Fibroblast of lung (primary cell): ENCODE measurements around the gene TNFSF13. TPM values are rescaled to one million over a fixed set of nuclear protein-coding genes. Genes with fewer than 3 reads are reported as not detected.

ENCODE experiments used
- DNase-seq, 2 donors: peaks; one replicate each; pipeline versions ENCODE4 v3.0.0 to v3.0.0-alpha.2; 2010; ENCODE audit warnings: low read depth in 2 of 2
- H2AFZ ChIP-seq: 2 replicates; pipeline ENCODE4 v1.5.1; 2012; ENCODE audit warnings: low read length, control low read depth, inconsistent platforms
- H3K27ac ChIP-seq: 2 replicates; pipeline ENCODE4 v1.5.1; 2011; ENCODE audit warnings: low read length, control low read depth; ENCODE audit not compliant: insufficient read depth
- H3K27me3 ChIP-seq: 2 replicates; pipeline ENCODE4 v1.5.1; 2011; ENCODE audit warnings: mild to moderate bottlenecking, low read length; ENCODE audit not compliant: control insufficient read depth, insufficient read depth
- H3K36me3 ChIP-seq: 2 replicates; pipeline ENCODE4 v1.5.1; 2011; ENCODE audit warnings: low read length; ENCODE audit not compliant: control insufficient read depth, insufficient read depth
- H3K4me1 ChIP-seq: 2 replicates; pipeline ENCODE4 v1.5.1; 2011; ENCODE audit warnings: low read length; ENCODE audit not compliant: control insufficient read depth, insufficient read depth; ENCODE audit errors: extremely low read depth
- H3K4me2 ChIP-seq: 2 replicates; pipeline ENCODE4 v1.5.1; 2011; ENCODE audit warnings: low read length, control low read depth; ENCODE audit not compliant: insufficient read depth; ENCODE audit errors: extremely low read depth
- H3K4me3 ChIP-seq, 4 experiments: fragments of 200-600 bp in 1 of 4; sonication (generic) in 1 of 4; replicated peaks in 1 of 4; 2 replicates each; pipeline ENCODE4 v1.5.1; 2011 to 2016; ENCODE audit warnings: low read length in 4 of 4, low read depth in 3 of 4, mild to moderate bottlenecking in 3 of 4, control low read depth in 2 of 4, inconsistent platforms in 1 of 4, mixed read lengths in 1 of 4; ENCODE audit not compliant: insufficient read depth in 1 of 4; ENCODE audit errors: control extremely low read depth in 1 of 4
- H3K79me2 ChIP-seq: 2 replicates; pipeline ENCODE4 v1.5.1; 2012; ENCODE audit warnings: mild to moderate bottlenecking, low read length, inconsistent platforms; ENCODE audit not compliant: control insufficient read depth, insufficient read depth
- H3K9ac ChIP-seq: 2 replicates; pipeline ENCODE4 v1.5.1; 2011; ENCODE audit warnings: mild to moderate bottlenecking, low read length, control low read depth; ENCODE audit not compliant: insufficient read depth
- H3K9me3 ChIP-seq: 2 replicates; pipeline ENCODE4 v1.5.1; 2012; ENCODE audit warnings: low read depth, low read length; ENCODE audit not compliant: control insufficient read depth, insufficient read depth
- H4K20me1 ChIP-seq: 2 replicates; pipeline ENCODE4 v1.5.1; 2011; ENCODE audit warnings: low read length; ENCODE audit not compliant: control insufficient read depth, insufficient read depth; ENCODE audit errors: extremely low read depth
- EZH2 ChIP-seq: IDR thresholded peaks from 2 replicates; pipeline ENCODE4 v1.5.1; 2012; ENCODE audit warnings: low read length, control low read depth, mild to moderate bottlenecking; ENCODE audit errors: missing control alignments
- polyA plus RNA-seq, 2 donors: library from polyadenylated mRNA; depleted of rRNA in 1 of 2; stranded (reverse) in 1 of 2; unstranded in 1 of 2; fragments of >200 nt; gene quantifications; 2 replicates each; pipeline ENCODE4 v1.2.1, GENCODE V29; 2011 to 2012; ENCODE audit warnings: missing spikeins in 1 of 2
- total RNA-seq: library from RNA; depleted of rRNA; stranded (reverse); fragments of >200 nt; gene quantifications from 2 replicates; pipeline ENCODE4 v1.2.1, GENCODE V29; 2014
- TF ChIP-seq, protein P1 (sequence below), 2 donors: IDR thresholded peaks in 1 of 2; conservative IDR thresholded peaks in 1 of 2; 1 replicate in 1 of 2; 2 replicates in 1 of 2; pipeline ENCODE4 v1.5.1; 2011 to 2012; ENCODE audit warnings: low read length in 2 of 2, control low read depth in 1 of 2, inconsistent platforms in 1 of 2, low read depth in 1 of 2, mild to moderate bottlenecking in 1 of 2

TNFSF13 gene
- total and polyA plus RNA-seq, 2 donors (not counting 1 experiment from before 2014, with no cell fraction given): 2.0 to 2.5 TPM

- H3K79me2 ChIP-seq: peaks cover 33% of the 10 kb centered on the region
- H3K27me3 ChIP-seq: no peaks in the 10 kb centered on the region
- H3K4me1 ChIP-seq: peaks cover 21% of the 10 kb centered on the region
- no peak overlapping the region for H2AFZ ChIP-seq
- H3K4me3 ChIP-seq: peak overlapping the region in 2 of 4 experiments; percentile 82 to 87
- no peak overlapping the region for H3K27ac ChIP-seq
- no peaks in the 10 kb centered on the region for H4K20me1 ChIP-seq
- H3K4me2 ChIP-seq: peak overlapping the region; percentile 95
- peaks cover 17% of the 10 kb centered on the region for H3K36me3 ChIP-seq
- peak; percentile 50 to 62 for DNase-seq
- H3K9ac ChIP-seq: no peak overlapping the region
- TF ChIP-seq, protein P1, sequence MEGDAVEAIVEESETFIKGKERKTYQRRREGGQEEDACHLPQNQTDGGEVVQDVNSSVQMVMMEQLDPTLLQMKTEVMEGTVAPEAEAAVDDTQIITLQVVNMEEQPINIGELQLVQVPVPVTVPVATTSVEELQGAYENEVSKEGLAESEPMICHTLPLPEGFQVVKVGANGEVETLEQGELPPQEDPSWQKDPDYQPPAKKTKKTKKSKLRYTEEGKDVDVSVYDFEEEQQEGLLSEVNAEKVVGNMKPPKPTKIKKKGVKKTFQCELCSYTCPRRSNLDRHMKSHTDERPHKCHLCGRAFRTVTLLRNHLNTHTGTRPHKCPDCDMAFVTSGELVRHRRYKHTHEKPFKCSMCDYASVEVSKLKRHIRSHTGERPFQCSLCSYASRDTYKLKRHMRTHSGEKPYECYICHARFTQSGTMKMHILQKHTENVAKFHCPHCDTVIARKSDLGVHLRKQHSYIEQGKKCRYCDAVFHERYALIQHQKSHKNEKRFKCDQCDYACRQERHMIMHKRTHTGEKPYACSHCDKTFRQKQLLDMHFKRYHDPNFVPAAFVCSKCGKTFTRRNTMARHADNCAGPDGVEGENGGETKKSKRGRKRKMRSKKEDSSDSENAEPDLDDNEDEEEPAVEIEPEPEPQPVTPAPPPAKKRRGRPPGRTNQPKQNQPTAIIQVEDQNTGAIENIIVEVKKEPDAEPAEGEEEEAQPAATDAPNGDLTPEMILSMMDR (conservative IDR thresholded peaks at IDR 0.05 in 1 of 2, IDR thresholded peaks at IDR 0.05 in 1 of 2; ENCODE audit: low read depth in 1 of 2, low read length in 2 of 2): peak; percentile 64 to 76
- no peak for TF ChIP-seq EZH2
- no peaks in the 10 kb centered on the region for H3K9me3 ChIP-seq
Measured at GRCh38 chr17:7560172-7561027, 1.9 kb downstream of the TNFSF13 start.

- peak overlapping the region; percentile 64 to 87 (median 84) for H3K4me3 ChIP-seq
- H3K27ac ChIP-seq: peak overlapping the region; percentile 80
- peak overlapping the region; percentile 86 for H3K9ac ChIP-seq
- H3K36me3 ChIP-seq: peaks cover 19% of the 10 kb centered on the region
- peak overlapping the region; percentile 68 for H2AFZ ChIP-seq
- no peaks in the 10 kb centered on the region for H4K20me1 ChIP-seq
- peak overlapping the region; percentile 95 for H3K4me2 ChIP-seq
- peaks cover 21% of the 10 kb centered on the region for H3K4me1 ChIP-seq
- TF ChIP-seq EZH2: no peak
- TF ChIP-seq, protein P1 (conservative IDR thresholded peaks at IDR 0.05 in 1 of 2, IDR thresholded peaks at IDR 0.05 in 1 of 2; ENCODE audit: low read depth in 1 of 2, low read length in 2 of 2): peak; percentile 55 to 80
- DNase-seq: peak; percentile 75 to 77
- H3K79me2 ChIP-seq: peaks cover 35% of the 10 kb centered on the region
- no peaks in the 10 kb centered on the region for H3K27me3 ChIP-seq
- H3K9me3 ChIP-seq: no peaks in the 10 kb centered on the region
Measured at GRCh38 chr17:7561028-7561575, 2.6 kb downstream of the TNFSF13 start.

DNA sequence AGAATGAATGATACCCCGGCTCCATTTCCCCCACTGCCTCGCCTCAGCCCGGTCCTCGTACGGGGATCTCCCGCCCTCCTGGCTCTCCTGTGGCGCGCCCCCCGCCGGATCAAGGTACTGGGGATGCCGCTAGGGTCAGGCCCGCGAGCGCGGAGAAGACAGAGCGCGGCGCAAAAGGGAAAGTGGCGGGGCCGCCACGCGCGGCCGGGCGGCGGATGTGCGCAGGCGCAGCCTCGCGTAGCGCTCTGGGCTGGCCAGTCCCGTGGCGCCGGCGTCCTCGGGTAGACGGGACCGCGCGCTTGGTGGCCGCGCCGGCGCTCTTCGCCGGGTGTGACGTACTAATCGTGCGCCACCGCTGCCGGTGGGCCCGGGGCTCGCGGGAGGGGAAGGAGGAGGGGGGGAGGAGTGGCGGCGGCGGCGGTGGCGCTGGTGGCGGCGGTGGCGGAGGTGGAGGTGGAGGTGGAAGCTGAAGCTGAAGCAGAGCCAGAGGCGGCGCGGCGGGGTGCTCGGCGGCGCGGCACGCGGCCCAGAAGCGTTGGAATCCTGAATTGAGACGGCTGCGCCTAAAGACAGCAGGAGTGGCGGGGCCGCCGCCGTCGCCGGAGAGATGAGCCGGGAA, 3.1 kb downstream of the TNFSF13 start, which contains the start of gene SENP3:
TSS of gene SENP3 (plus strand) at position 331 of the 619 bp plus-strand sequence. CDS start 1,158 bp downstream, outside the sequence.
- peak within 1 kb of the TSS; percentile 86 for H3K9ac ChIP-seq
- H3K27ac ChIP-seq: peak within 1 kb of the TSS; percentile 80
- peaks cover 35% of the 10 kb centered on the region for H3K79me2 ChIP-seq
- H3K36me3 ChIP-seq: peaks cover 19% of the 10 kb centered on the region
- no peaks in the 10 kb centered on the region for H3K27me3 ChIP-seq
- TF ChIP-seq EZH2: no peak
- TF ChIP-seq, protein P1 (conservative IDR thresholded peaks at IDR 0.05 in 1 of 2, IDR thresholded peaks at IDR 0.05 in 1 of 2; ENCODE audit: low read depth in 1 of 2, low read length in 2 of 2): no peak
- H3K9me3 ChIP-seq: no peaks in the 10 kb centered on the region
- no peaks in the 10 kb centered on the region for H4K20me1 ChIP-seq
- peaks cover 21% of the 10 kb centered on the region for H3K4me1 ChIP-seq
- peak within 1 kb of the TSS; percentile 68 for H2AFZ ChIP-seq
- peak within 1 kb of the TSS; percentile 96 for H3K4me2 ChIP-seq
- H3K4me3 ChIP-seq: peak within 1 kb of the TSS; percentile 82 to 87 (median 86)
- DNase-seq: peak; percentile 85 to 91
